Mammary epithelial cell (primary cell): ENCODE data around the gene RALGAPA2.

Experiments
- CTCF ChIP-seq, 2 donors: IDR thresholded peaks in 1 of 2; conservative IDR thresholded peaks in 1 of 2; 2 replicates each; pipeline ENCODE4 v1.5.1; 2011 to 2012; ENCODE audit warnings: inconsistent platforms in 2 of 2, low read length in 2 of 2, mild to moderate bottlenecking in 2 of 2, control low read depth in 1 of 2, low read depth in 1 of 2; ENCODE audit not compliant: insufficient read depth in 1 of 2; ENCODE audit errors: extremely low read depth in 1 of 2
- EZH2 ChIP-seq: IDR thresholded peaks from 2 replicates; pipeline ENCODE4 v1.6.1; 2012; ENCODE audit warnings: low read length, inconsistent platforms, borderline replicate concordance

- TF ChIP-seq CTCF (conservative IDR thresholded peaks at IDR 0.05 in 1 of 2, IDR thresholded peaks at IDR 0.05 in 1 of 2; ENCODE audit: extremely low read depth in 1 of 2, insufficient read depth in 1 of 2, low read depth in 1 of 2, low read length in 2 of 2) (no peak), EZH2 (no peak)
These were observed 82.8 kb downstream of the RALGAPA2 start for GRCh38 chr20:20629556-20630188.
